MM.1S (cell line): ENCODE data around the gene NTSR1.

ENCODE experiments used
- DNase-seq: peaks from one replicate; pipeline ENCODE4 v3.0.0-alpha.2; 2015
- H2AFZ ChIP-seq: fragments of 300-600 bp; sonication (generic); 2 replicates; pipeline ENCODE4 v1.6.0; 2016; ENCODE audit warnings: antibody characterized with exemption, low read length
- H3F3A ChIP-seq: fragments of 300-600 bp; sonication (generic); 2 replicates; pipeline ENCODE4 v1.6.1; 2016; ENCODE audit warnings: mild to moderate bottlenecking, antibody characterized with exemption, low read length, moderate library complexity, mixed read lengths; ENCODE audit not compliant: insufficient read depth
- H3K27ac ChIP-seq: fragments of 300-600 bp; sonication (generic); 2 replicates; pipeline ENCODE4 v1.5.1; 2016; ENCODE audit warnings: mild to moderate bottlenecking, low read length
- H3K27me3 ChIP-seq: fragments of 300-600 bp; sonication (generic); replicated peaks from 2 replicates; pipeline ENCODE4 v1.6.0; 2016; ENCODE audit warnings: low read length; ENCODE audit not compliant: insufficient read depth
- H3K36me3 ChIP-seq: fragments of 300-600 bp; sonication (generic); replicated peaks from 2 replicates; pipeline ENCODE4 v1.6.1; 2016; ENCODE audit warnings: mild to moderate bottlenecking, low read length, mixed read lengths; ENCODE audit not compliant: insufficient read depth
- H3K4me1 ChIP-seq: fragments of 300-600 bp; sonication (generic); 2 replicates; pipeline ENCODE4 v1.6.1; 2016; ENCODE audit warnings: low read length, mixed read lengths
- H3K4me2 ChIP-seq: fragments of 300-600 bp; sonication (generic); 2 replicates; pipeline ENCODE4 v1.6.0; 2016; ENCODE audit warnings: low read depth, low read length
- H3K4me3 ChIP-seq: fragments of 300-600 bp; sonication (generic); 2 replicates; pipeline ENCODE4 v1.5.1; 2016; ENCODE audit warnings: low read length, mixed read lengths
- H3K79me2 ChIP-seq: fragments of 300-600 bp; sonication (generic); 2 replicates; pipeline ENCODE4 v1.6.1; 2016; ENCODE audit warnings: mixed run types, low read length, mixed read lengths
- H3K9ac ChIP-seq: fragments of 300-600 bp; sonication (generic); 2 replicates; pipeline ENCODE4 v1.6.1; 2016; ENCODE audit warnings: low read length, mixed read lengths
- H3K9me2 ChIP-seq: fragments of 300-600 bp; sonication (generic); replicated peaks from 2 replicates; pipeline ENCODE4 v1.6.1; 2016; ENCODE audit warnings: mild to moderate bottlenecking, low read length, mixed read lengths; ENCODE audit not compliant: insufficient read depth
- H3K9me3 ChIP-seq: fragments of 300-600 bp; sonication (generic); replicated peaks from 2 replicates; pipeline ENCODE4 v1.6.1; 2016; ENCODE audit warnings: mild to moderate bottlenecking, low read length, mixed read lengths; ENCODE audit not compliant: insufficient read depth
- H4K20me1 ChIP-seq: fragments of 300-600 bp; sonication (generic); 2 replicates; pipeline ENCODE4 v1.6.1; 2016; ENCODE audit warnings: mild to moderate bottlenecking, low read length, moderate library complexity, mixed read lengths; ENCODE audit not compliant: insufficient read depth
- EZH2 ChIP-seq: fragments of 300-600 bp; sonication (generic); optimal IDR thresholded peaks from 2 replicates; pipeline ENCODE3; 2017; ENCODE audit warnings: low read depth, mild to moderate bottlenecking, antibody characterized with exemption, low read length, mixed read lengths
- EZH2phosphoT487 ChIP-seq: fragments of 300-600 bp; sonication (generic); IDR thresholded peaks from 2 replicates; pipeline ENCODE4 v1.6.1; 2018; ENCODE audit warnings: antibody characterized with exemption, low read length
- TF ChIP-seq, protein P1 (sequence below): fragments of 300-600 bp; sonication (generic); IDR thresholded peaks from 2 replicates; pipeline ENCODE4 v1.5.1; 2016; ENCODE audit warnings: antibody characterized with exemption, low read length, mixed read lengths

The NTSR1 gene

DNA sequence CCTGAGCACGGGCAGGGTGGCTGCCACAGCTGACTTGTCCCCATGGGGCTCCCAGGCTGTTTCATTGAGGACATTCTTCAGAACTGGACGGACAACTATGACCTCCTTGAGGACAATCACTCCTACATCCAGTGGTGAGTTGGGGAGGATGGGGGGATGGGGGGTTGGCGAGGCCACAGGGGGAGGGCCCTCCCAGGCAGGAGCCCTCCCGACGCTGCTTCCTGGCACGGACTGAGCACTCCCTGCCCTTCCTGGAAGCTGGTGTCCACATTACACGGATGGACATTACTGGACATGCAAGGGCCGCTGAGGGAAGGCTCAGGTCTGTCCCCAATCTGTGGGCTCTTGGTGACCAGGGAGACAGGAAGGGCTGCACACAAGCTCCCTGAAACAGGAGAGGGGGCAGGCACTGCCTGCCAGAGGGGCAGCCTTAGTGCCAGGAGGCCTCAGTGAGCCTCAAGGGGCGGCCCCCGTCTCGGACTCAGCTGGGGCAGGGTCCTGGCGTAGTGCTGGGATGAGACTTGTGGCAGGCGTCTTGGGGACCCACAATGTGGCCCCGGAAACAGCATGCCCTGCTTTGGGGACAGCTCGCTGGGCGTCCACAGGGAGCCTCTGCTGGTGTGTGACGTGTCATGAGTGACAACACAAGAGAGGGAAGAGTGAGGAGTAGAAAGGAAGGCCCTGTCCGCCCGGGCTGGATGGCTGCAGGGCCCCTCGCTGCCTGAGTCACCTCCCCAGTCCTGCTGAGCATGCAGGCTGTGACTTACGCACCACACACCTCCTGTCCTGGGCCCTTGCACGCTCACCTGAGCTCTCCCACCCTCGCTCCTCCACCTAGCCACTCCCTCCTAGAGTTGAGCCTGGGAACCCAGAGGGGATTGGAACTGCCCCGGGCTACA, 101.1 kb downstream of the NTSR1 start:
- no peak overlapping the region for H2AFZ ChIP-seq
- no peak overlapping the region for H3K4me2 ChIP-seq
- peaks cover 23% of the 10 kb centered on the region for H3K79me2 ChIP-seq
- TF ChIP-seq EZH2phosphoT487 (no peak), EZH2 (no peak)
- TF ChIP-seq, protein P1, sequence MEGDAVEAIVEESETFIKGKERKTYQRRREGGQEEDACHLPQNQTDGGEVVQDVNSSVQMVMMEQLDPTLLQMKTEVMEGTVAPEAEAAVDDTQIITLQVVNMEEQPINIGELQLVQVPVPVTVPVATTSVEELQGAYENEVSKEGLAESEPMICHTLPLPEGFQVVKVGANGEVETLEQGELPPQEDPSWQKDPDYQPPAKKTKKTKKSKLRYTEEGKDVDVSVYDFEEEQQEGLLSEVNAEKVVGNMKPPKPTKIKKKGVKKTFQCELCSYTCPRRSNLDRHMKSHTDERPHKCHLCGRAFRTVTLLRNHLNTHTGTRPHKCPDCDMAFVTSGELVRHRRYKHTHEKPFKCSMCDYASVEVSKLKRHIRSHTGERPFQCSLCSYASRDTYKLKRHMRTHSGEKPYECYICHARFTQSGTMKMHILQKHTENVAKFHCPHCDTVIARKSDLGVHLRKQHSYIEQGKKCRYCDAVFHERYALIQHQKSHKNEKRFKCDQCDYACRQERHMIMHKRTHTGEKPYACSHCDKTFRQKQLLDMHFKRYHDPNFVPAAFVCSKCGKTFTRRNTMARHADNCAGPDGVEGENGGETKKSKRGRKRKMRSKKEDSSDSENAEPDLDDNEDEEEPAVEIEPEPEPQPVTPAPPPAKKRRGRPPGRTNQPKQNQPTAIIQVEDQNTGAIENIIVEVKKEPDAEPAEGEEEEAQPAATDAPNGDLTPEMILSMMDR, result no peak
- H3K27me3 ChIP-seq, result peaks cover 4% of the 10 kb centered on the region; the same call in 1 of the 2 replicates
- no peak overlapping the region for H3K4me3 ChIP-seq
- no peaks in the 10 kb centered on the region for H4K20me1 ChIP-seq
- DNase-seq, result no peak
- H3K4me1 ChIP-seq, result 0 out of 2 replicates have a peak, but pooled peaks cover 6% of the 10 kb centered on the region
- H3F3A ChIP-seq, result no peaks in the 10 kb centered on the region
- H3K9me3 ChIP-seq, result no peaks in the 10 kb centered on the region
- H3K9me2 ChIP-seq, result no peaks in the 10 kb centered on the region
- H3K36me3 ChIP-seq, result 0 out of 2 replicates have a peak, but pooled peaks cover 2% of the 10 kb centered on the region
- H3K27ac ChIP-seq, result no peak overlapping the region
- H3K9ac ChIP-seq, result no peak overlapping the region

DNA sequence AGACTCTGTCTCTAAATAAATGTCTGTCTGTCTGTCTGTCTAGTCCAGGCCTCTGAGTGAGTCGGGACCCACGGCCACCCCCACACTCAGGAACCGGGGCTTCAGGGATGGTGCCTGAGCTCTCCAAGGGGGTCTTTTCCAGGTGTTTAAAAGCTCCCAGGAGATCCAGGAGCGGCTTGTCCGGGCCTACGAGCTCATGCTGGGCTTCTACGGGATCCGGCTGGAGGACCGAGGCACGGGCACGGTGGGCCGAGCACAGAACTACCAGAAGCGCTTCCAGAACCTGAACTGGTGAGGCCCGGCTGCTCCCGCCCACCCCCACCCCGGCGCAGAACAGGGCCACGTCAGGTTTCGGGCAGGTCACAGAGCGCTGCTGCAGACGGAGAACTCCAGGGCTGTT, 102.7 kb downstream of the NTSR1 start:
- Histone ChIP-seq H3K36me3 (0 out of 2 replicates have a peak, but pooled peaks cover 2% of the 10 kb centered on the region), H4K20me1 (no peaks in the 10 kb centered on the region), H3K9me2 (no peaks in the 10 kb centered on the region), H2AFZ (no peak overlapping the region), H3F3A (no peaks in the 10 kb centered on the region), H3K27me3 (peaks cover 19% of the 10 kb centered on the region), H3K4me3 (no peak overlapping the region), H3K79me2 (peaks cover 13% of the 10 kb centered on the region), H3K9me3 (no peaks in the 10 kb centered on the region), H3K4me2 (no peak overlapping the region), H3K9ac (no peak overlapping the region), H3K4me1 (no peaks in the 10 kb centered on the region), H3K27ac (no peak overlapping the region)
- TF ChIP-seq, protein P1, result no peak
- TF ChIP-seq EZH2 (no peak), EZH2phosphoT487 (no peak)
- DNase-seq, result no peak

DNA sequence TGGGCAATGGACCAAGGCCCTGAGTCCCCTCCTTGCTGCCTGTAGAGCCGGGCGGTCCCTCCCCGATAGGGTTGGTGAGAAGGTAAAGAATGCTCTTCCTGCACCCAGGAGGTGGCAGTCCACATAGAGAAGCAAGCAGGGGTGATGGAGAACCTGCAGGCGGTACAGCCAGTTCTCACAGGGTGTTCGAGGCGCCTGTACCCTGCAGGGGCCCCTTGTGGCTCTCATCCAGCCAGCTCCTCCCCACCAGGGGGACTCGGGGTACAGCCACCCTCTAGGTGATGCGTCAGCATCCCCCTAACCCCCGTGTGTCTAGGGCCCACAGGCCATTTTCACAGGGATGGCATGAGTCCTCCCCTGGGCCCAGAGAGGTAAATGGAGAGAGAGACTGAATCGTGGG, 103.1 kb downstream of the NTSR1 start:
- Histone ChIP-seq H3K79me2 (peaks cover 9% of the 10 kb centered on the region), H3K9ac (no peak overlapping the region), H3K27me3 (peaks cover 23% of the 10 kb centered on the region), H4K20me1 (no peaks in the 10 kb centered on the region), H3K4me2 (no peak overlapping the region), H3F3A (no peaks in the 10 kb centered on the region), H3K27ac (no peak overlapping the region), H3K9me3 (no peaks in the 10 kb centered on the region), H3K4me3 (no peak overlapping the region), H3K4me1 (no peaks in the 10 kb centered on the region), H3K9me2 (no peaks in the 10 kb centered on the region), H3K36me3 (0 out of 2 replicates have a peak, but pooled peaks cover 2% of the 10 kb centered on the region), H2AFZ (no peak overlapping the region)
- TF ChIP-seq EZH2phosphoT487 (no peak), EZH2 (no peak)
- no peak for DNase-seq
